HepG2 (cell line): ENCODE measurements around the gene SOCS1. TPM values are rescaled to one million over a fixed set of nuclear protein-coding genes. Genes with fewer than 3 reads are reported as not detected.

Source experiments
- ARNTL ChIP-seq: sonication (generic); formaldehyde crosslinking; IDR thresholded peaks from 2 replicates; pipeline ENCODE4 v1.4.0; 2020; ENCODE audit warnings: mild to moderate bottlenecking, missing genetic modification reagents
- DMTF1 ChIP-seq: sonication (generic); formaldehyde crosslinking; IDR thresholded peaks from 2 replicates; pipeline ENCODE4 v1.4.0; 2020; ENCODE audit warnings: mild to moderate bottlenecking, missing genetic modification reagents
- EHMT2 ChIP-seq: fragments of 200-600 bp; sonication (generic); IDR thresholded peaks from 2 replicates; pipeline ENCODE4 v1.7.0; 2017; ENCODE audit warnings: antibody characterized with exemption, low read depth, low read length, borderline replicate concordance
- ELF1 ChIP-seq: sonication (generic); formaldehyde crosslinking; IDR thresholded peaks from 2 replicates; pipeline ENCODE4 v1.4.0; 2020; ENCODE audit warnings: missing genetic modification reagents
- FOXJ3 ChIP-seq: sonication (generic); formaldehyde crosslinking; IDR thresholded peaks from 2 replicates; pipeline ENCODE4 v1.4.0; 2020; ENCODE audit warnings: missing genetic modification reagents, mild to moderate bottlenecking, borderline replicate concordance
- HOXA7 ChIP-seq: sonication (generic); formaldehyde crosslinking; IDR thresholded peaks from 2 replicates; pipeline ENCODE4 v1.8.1; 2022; ENCODE audit warnings: mild to moderate bottlenecking, missing genetic modification reagents, moderate library complexity
- IRF9 ChIP-seq: sonication (generic); formaldehyde crosslinking; IDR thresholded peaks from 2 replicates; pipeline ENCODE4 v1.8.0; 2022; ENCODE audit warnings: missing genetic modification reagents, mild to moderate bottlenecking, borderline replicate concordance
- MAFK ChIP-seq, 2 experiments: IDR thresholded peaks in 1 of 2; conservative IDR thresholded peaks in 1 of 2; 2 replicates each; pipeline ENCODE4 v1.6.1; 2011; ENCODE audit warnings: improper control_type of control experiment in 2 of 2, low read length in 2 of 2
- MTERF4 ChIP-seq: sonication (generic); formaldehyde crosslinking; IDR thresholded peaks from 2 replicates; pipeline ENCODE4 v1.8.0; 2023; ENCODE audit warnings: mild to moderate bottlenecking, missing genetic modification reagents
- NFE2L1 ChIP-seq: sonication (generic); formaldehyde crosslinking; IDR thresholded peaks from 2 replicates; pipeline ENCODE4 v1.4.0; 2020; ENCODE audit warnings: missing genetic modification reagents, mild to moderate bottlenecking, borderline replicate concordance
- SALL2 ChIP-seq: sonication (generic); formaldehyde crosslinking; IDR thresholded peaks from 2 replicates; pipeline ENCODE4 v1.8.1; 2023; ENCODE audit warnings: mild to moderate bottlenecking, missing genetic modification reagents, inconsistent platforms
- TSC22D2 ChIP-seq: sonication (generic); formaldehyde crosslinking; IDR thresholded peaks from 2 replicates; pipeline ENCODE4 v1.5.1; 2020; ENCODE audit warnings: missing genetic modification reagents, mild to moderate bottlenecking, borderline replicate concordance
- ZFP91 ChIP-seq: sonication (generic); formaldehyde crosslinking; IDR thresholded peaks from 2 replicates; pipeline ENCODE4 v1.9.0; 2022; ENCODE audit warnings: missing genetic modification reagents, mild to moderate bottlenecking, borderline replicate concordance
- ZNF530 ChIP-seq: sonication (generic); formaldehyde crosslinking; IDR thresholded peaks from 2 replicates; pipeline ENCODE4 v1.5.0; 2020; ENCODE audit warnings: low read depth, mild to moderate bottlenecking, missing genetic modification reagents
- ZNF639 ChIP-seq: conservative IDR thresholded peaks from 2 replicates; pipeline ENCODE4 v1.6.1; 2018; ENCODE audit warnings: missing genetic modification reagents
- ZNF772 ChIP-seq: sonication (generic); formaldehyde crosslinking; IDR thresholded peaks from 2 replicates; pipeline ENCODE4 v1.5.0; 2020; ENCODE audit warnings: mild to moderate bottlenecking, missing genetic modification reagents
- polyA plus RNA-seq, 8 experiments: library from polyadenylated mRNA; depleted of rRNA in 3 of 8; stranded (reverse) in 7 of 8; unstranded in 1 of 8; fragments of >200 nt; fragmentation: Illumina TruSeq in 4 of 8; extraction: Trizol in 4 of 8; gene quantifications; 2 replicates each; pipeline versions ENCODE4 v1.2.1 to v1.2.3, GENCODE V29; 2011 to 2016; ENCODE audit warnings: low read depth in 4 of 8, missing spikeins in 1 of 8, mixed read lengths in 1 of 8; ENCODE audit not compliant: insufficient read depth in 1 of 8
- total RNA-seq, 5 experiments: library from RNA; depleted of rRNA; stranded (reverse); fragments of >200 nt; fragmentation: Illumina TruSeq; extraction: Trizol; gene quantifications; 2 replicates each; pipeline ENCODE4 v1.2.3, GENCODE V29; 2016; ENCODE audit warnings: low read depth in 1 of 5
- TF ChIP-seq, protein P1 (sequence below): sonication (generic); formaldehyde crosslinking; IDR thresholded peaks from 2 replicates; pipeline ENCODE4 v1.4.0; 2020; ENCODE audit warnings: missing genetic modification reagents, low read depth, mild to moderate bottlenecking, borderline replicate concordance
- TF ChIP-seq, protein P2 (sequence below): sonication (generic); formaldehyde crosslinking; conservative IDR thresholded peaks from 2 replicates; pipeline ENCODE4 v1.4.0; 2020; ENCODE audit warnings: missing genetic modification reagents

SOCS1 gene
- total and polyA plus RNA-seq, 2 of the 13 experiments (the other 11 are each of a cell fraction or from before 2014, with no cell fraction given): 5.3 to 6.3 TPM

DNA sequence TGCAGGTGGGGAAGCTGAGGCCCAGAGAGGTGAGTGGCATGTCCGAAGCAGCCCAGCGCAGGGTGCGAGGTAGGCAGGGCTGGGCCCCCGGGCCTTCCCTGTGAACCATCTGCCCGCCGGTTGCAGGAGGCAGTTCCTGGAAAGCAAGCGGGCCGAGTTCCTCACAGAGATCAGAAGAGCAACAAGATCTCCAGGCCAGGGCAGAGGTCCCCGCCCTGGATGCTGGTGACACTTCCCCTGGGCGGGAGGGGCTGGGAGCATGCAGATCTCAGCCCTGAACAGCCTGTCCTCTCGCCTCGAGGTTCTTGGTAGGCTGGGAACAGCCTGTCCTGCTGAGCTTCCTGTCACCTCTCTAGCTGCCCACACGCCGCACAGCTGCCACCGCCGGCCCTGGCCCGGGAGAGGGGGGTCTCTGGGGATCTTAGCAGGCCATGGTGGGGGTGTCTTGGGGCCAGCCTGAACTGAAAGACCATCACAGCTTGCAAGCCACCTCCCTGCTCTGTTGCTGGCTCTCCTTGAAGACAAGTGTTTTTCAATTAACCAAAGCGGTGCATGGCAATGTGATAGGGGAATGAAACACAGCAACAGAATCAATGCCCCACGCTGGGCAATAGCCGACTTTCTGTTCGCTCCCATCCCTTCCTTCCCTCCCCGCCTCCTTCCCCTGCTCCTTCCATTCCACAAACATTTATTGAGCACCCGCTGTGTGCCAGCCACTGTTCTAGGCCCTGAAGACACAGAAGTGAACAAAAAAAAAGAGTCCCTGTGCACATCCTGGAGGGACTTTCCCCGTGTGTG lies 31.7 kb downstream of the SOCS1 start (continued):
- TF ChIP-seq TSC22D2 (CRISPR knock-in tag) (no peak), SALL2 (0 out of 2 replicates have a peak, but pooled peaks have one; percentile 28), HOXA7 (CRISPR knock-in tag) (no peak), ZNF530 (CRISPR knock-in tag) (no peak), ELF1 (CRISPR knock-in tag) (0 out of 2 replicates have a peak, but pooled peaks have one; percentile 45), NFE2L1 (CRISPR knock-in tag) (no peak), MTERF4 (no peak), DMTF1 (CRISPR knock-in tag) (no peak), MAFK (conservative IDR thresholded peaks at IDR 0.05 in 1 of 2, IDR thresholded peaks at IDR 0.05 in 1 of 2; ENCODE audit: low read length in 2 of 2) (no peak), ZNF639 (CRISPR knock-in tag) (no peak), ZFP91 (CRISPR knock-in tag) (peak; percentile 52; the same call in 1 of the 2 replicates), FOXJ3 (CRISPR knock-in tag) (no peak), ZNF772 (CRISPR knock-in tag) (peak; percentile 59; the same call in 1 of the 2 replicates), ARNTL (CRISPR knock-in tag) (no peak), EHMT2 (no peak), IRF9 (CRISPR knock-in tag) (0 out of 2 replicates have a peak, but pooled peaks have one; percentile 32)
- TF ChIP-seq, protein P1, sequence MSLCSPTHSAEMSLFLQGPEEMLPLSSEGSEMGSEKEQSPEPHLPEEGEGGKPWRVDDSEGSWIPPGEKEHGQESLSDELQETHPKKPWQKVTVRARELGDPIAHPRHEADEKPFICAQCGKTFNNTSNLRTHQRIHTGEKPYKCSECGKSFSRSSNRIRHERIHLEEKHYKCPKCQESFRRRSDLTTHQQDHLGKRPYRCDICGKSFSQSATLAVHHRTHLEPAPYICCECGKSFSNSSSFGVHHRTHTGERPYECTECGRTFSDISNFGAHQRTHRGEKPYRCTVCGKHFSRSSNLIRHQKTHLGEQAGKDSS (CRISPR knock-in tag): no peak; the same call in 1 of the 2 replicates
- TF ChIP-seq, protein P2, sequence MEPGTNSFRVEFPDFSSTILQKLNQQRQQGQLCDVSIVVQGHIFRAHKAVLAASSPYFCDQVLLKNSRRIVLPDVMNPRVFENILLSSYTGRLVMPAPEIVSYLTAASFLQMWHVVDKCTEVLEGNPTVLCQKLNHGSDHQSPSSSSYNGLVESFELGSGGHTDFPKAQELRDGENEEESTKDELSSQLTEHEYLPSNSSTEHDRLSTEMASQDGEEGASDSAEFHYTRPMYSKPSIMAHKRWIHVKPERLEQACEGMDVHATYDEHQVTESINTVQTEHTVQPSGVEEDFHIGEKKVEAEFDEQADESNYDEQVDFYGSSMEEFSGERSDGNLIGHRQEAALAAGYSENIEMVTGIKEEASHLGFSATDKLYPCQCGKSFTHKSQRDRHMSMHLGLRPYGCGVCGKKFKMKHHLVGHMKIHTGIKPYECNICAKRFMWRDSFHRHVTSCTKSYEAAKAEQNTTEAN (CRISPR knock-in tag): no peak
